Heart left ventricle (tissue), 13 donors: ENCODE measurements around the gene APP.

Source experiments
- CTCF ChIP-seq, 12 donors: fragments of 200-600 bp; sonication (generic) in 4 of 12; IDR thresholded peaks; one replicate each; pipeline versions ENCODE4 v1.5.0 to v1.8.0; 2018 to 2022; ENCODE audit warnings: antibody characterized with exemption in 12 of 12, mild to moderate bottlenecking in 5 of 12
- POLR2A ChIP-seq, 2 donors: fragments of 450-650 bp; IDR thresholded peaks; one replicate each; pipeline ENCODE4 v1.6.1; 2017; ENCODE audit warnings: antibody characterized with exemption in 2 of 2, mild to moderate bottlenecking in 2 of 2, moderate library complexity in 2 of 2
- donor health status: ischemic (EF 13 %, LVEDD 7.1; RV severe dilation, severe dysfunction).
- donor health status: DM: no; HTN: yes; CAD: no.
- donor health status: DM: no; HTN: no; CAD: no.
- donor health status: ischemic (EF 25% LVEDD 6.9; RV normal size, moderate dysfunction).
- donor health status: ischemic (EF 25% LVEDD 5.7; RV mildly dilated, moderate dysfunction).
- donor health status: ischemic (EF 35%, LVEDD 5.7; RV mildly dilated, moderate dysfunction).
- donor health status: nonischemic (EF 11% LVEDD 7.7; RV severe dilation, severe dysfunction).
- donor health status: DM: yes; HTN: yes; CAD: no.
- donor health status: PGD.
- donor health status: ischemic (EF 29% LVEDD 5.4; RV normal size, mild dysfunction).
- donor health status: nonischemic (EF 23%, LVEDD 6.1; RV moderate dilation, normal function).

GRCh38 chr21:26060335-26061115, 110.0 kb downstream of the APP start:
- no peak for TF ChIP-seq CTCF (IDR thresholded peaks at IDR 0.05)
- no peak for TF ChIP-seq POLR2A (IDR thresholded peaks at IDR 0.05)
